ENCODE results near the gene TRIM17.

The TRIM17 gene

GRCh38 chr1:228379666-228380065, 37.0 kb downstream of the TRIM17 start:
- no peaks in the 10 kb centered on the region for H3K36me3 ChIP-seq (ENCODE audit: insufficient read depth, insufficient read length, low read length)
- peak overlapping the region; percentile 48 for H3K4me3 ChIP-seq (ENCODE audit: insufficient read length, low read depth)
- peak overlapping the region; percentile 88 for H3K9ac ChIP-seq (ENCODE audit: insufficient read length, low read depth)
- H3K9me3 ChIP-seq (ENCODE audit: insufficient read depth, low read length) = no peaks in the 10 kb centered on the region
- TF ChIP-seq SUZ12 (IDR thresholded peaks at IDR 0.05; ENCODE audit: extremely low read depth, insufficient read depth, insufficient read length) (no peak), ZNF274 (IDR thresholded peaks at IDR 0.05; ENCODE audit: low read depth, low read length) (no peak)
- peaks cover 22% of the 10 kb centered on the region for H3K4me1 ChIP-seq (ENCODE audit: insufficient read depth, insufficient read length)
- DNase-seq (ENCODE audit: low read depth, low spot score) = no peak
- peaks cover 35% of the 10 kb centered on the region for H3K27me3 ChIP-seq (ENCODE audit: insufficient read depth, insufficient read length)

DNA sequence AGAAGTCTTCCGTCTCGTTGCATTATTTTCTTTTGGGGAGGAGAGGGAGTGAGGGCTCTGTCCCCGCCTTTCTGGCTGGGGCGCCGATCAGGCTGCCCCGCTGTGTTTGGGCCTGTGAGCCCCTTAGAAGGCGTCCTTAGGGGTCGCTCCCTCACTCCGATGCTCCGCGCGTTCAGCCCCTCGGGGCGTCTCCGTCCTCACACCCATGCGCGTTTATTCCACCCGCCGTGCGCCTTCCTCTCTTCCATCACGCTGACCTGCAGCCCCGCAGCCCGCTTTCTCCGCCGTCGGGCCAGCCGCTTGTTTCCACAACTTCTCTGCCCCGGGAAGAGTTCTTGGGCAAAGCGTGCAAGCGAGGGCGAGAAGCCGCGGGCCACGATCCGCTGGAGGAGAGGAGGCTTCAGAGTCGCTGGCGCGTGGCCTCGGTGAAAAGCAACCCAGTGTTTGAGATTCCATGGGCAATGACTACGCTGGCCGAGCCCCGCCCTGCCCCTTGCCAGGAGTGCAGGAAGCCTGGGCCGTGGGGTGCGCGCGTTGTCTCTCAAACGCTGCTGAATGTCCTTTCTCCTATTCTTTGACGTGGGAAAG, 37.7 kb downstream of the TRIM17 start:
- Histone ChIP-seq H3K27me3 (ENCODE audit: insufficient read depth, insufficient read length) (peaks cover 35% of the 10 kb centered on the region), H3K9ac (ENCODE audit: insufficient read length, low read depth) (peak overlapping the region; percentile 88), H3K4me3 (ENCODE audit: insufficient read length, low read depth) (peak overlapping the region; percentile 48), H3K4me1 (ENCODE audit: insufficient read depth, insufficient read length) (peaks cover 24% of the 10 kb centered on the region), H3K36me3 (ENCODE audit: insufficient read depth, insufficient read length, low read length) (no peaks in the 10 kb centered on the region), H3K9me3 (ENCODE audit: insufficient read depth, low read length) (no peaks in the 10 kb centered on the region)
- DNase-seq (ENCODE audit: low read depth, low spot score) = no peak
- no peak for TF ChIP-seq ZNF274 (IDR thresholded peaks at IDR 0.05; ENCODE audit: low read depth, low read length)
- TF ChIP-seq YY1 (IDR thresholded peaks at IDR 0.05; ENCODE audit: insufficient read depth, insufficient read length) = no peak
- peak; percentile 26 for TF ChIP-seq SUZ12 (IDR thresholded peaks at IDR 0.05; ENCODE audit: extremely low read depth, insufficient read depth, insufficient read length)

DNA sequence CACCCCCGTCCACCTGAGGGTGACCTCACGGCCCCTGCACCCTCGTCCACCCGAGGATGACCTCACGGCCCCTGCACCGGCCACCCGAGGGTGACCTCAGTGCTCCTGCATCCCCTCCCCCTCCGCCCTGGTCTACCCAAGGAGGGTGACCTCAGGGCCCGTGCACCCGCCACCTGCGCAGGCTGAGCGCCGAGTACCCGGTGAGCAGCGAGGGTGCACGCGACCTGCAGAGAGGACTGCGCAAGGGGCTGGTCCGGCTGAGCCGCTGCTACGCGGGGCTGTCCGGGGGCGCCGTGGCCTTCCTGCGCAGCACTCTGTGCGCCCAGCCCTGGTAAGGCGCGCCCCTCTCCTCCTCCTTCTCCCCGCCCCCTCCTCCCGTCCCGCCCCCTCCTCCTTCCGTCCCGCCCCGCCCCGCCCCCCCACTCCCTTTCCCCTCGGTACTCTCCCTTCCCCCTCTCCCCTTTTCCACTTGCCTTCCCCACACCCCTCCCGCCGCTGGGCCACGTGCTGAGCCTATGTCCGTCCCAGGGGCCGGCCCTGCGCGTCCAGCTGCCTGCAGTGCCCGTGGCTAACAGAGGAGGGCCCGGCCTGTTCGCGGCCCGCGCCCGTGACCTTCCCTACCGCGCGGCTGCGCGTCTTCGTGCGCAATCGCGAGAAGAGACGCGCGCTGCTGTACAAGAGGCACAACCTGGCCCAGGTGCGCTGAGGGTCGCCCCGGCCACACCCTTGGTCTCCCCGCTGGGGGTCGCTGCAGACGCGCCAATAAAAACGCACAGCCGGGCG, 38.4 kb downstream of the TRIM17 start:
- peak overlapping the region; percentile 88 for H3K9ac ChIP-seq (ENCODE audit: insufficient read length, low read depth)
- DNase-seq (ENCODE audit: low read depth, low spot score) = peak; percentile 83
- no peaks in the 10 kb centered on the region for H3K36me3 ChIP-seq (ENCODE audit: insufficient read depth, insufficient read length, low read length)
- peaks cover 25% of the 10 kb centered on the region for H3K4me1 ChIP-seq (ENCODE audit: insufficient read depth, insufficient read length)
- peak overlapping the region; percentile 53 for H3K4me3 ChIP-seq (ENCODE audit: insufficient read length, low read depth)
- H3K9me3 ChIP-seq (ENCODE audit: insufficient read depth, low read length) = no peaks in the 10 kb centered on the region
- TF ChIP-seq SUZ12 (IDR thresholded peaks at IDR 0.05; ENCODE audit: extremely low read depth, insufficient read depth, insufficient read length) (no peak), ZNF274 (IDR thresholded peaks at IDR 0.05; ENCODE audit: low read depth, low read length) (no peak), YY1 (IDR thresholded peaks at IDR 0.05; ENCODE audit: insufficient read depth, insufficient read length) (no peak)
- H3K27me3 ChIP-seq (ENCODE audit: insufficient read depth, insufficient read length) = peaks cover 33% of the 10 kb centered on the region

- DNase-seq (ENCODE audit: low read depth, low spot score) = no peak
- peaks cover 33% of the 10 kb centered on the region for H3K27me3 ChIP-seq (ENCODE audit: insufficient read depth, insufficient read length)
- H3K4me3 ChIP-seq (ENCODE audit: insufficient read length, low read depth) = peak overlapping the region; percentile 53
- no peaks in the 10 kb centered on the region for H3K9me3 ChIP-seq (ENCODE audit: insufficient read depth, low read length)
- H3K9ac ChIP-seq (ENCODE audit: insufficient read length, low read depth) = peak overlapping the region; percentile 82
- no peaks in the 10 kb centered on the region for H3K36me3 ChIP-seq (ENCODE audit: insufficient read depth, insufficient read length, low read length)
- TF ChIP-seq SUZ12 (IDR thresholded peaks at IDR 0.05; ENCODE audit: extremely low read depth, insufficient read depth, insufficient read length) = no peak
- TF ChIP-seq ZNF274 (IDR thresholded peaks at IDR 0.05; ENCODE audit: low read depth, low read length) = no peak
- no peak for TF ChIP-seq YY1 (IDR thresholded peaks at IDR 0.05; ENCODE audit: insufficient read depth, insufficient read length)
- peaks cover 25% of the 10 kb centered on the region for H3K4me1 ChIP-seq (ENCODE audit: insufficient read depth, insufficient read length)
Measured at GRCh38 chr1:228377664-228378089, 39.0 kb downstream of the TRIM17 start.

DNA sequence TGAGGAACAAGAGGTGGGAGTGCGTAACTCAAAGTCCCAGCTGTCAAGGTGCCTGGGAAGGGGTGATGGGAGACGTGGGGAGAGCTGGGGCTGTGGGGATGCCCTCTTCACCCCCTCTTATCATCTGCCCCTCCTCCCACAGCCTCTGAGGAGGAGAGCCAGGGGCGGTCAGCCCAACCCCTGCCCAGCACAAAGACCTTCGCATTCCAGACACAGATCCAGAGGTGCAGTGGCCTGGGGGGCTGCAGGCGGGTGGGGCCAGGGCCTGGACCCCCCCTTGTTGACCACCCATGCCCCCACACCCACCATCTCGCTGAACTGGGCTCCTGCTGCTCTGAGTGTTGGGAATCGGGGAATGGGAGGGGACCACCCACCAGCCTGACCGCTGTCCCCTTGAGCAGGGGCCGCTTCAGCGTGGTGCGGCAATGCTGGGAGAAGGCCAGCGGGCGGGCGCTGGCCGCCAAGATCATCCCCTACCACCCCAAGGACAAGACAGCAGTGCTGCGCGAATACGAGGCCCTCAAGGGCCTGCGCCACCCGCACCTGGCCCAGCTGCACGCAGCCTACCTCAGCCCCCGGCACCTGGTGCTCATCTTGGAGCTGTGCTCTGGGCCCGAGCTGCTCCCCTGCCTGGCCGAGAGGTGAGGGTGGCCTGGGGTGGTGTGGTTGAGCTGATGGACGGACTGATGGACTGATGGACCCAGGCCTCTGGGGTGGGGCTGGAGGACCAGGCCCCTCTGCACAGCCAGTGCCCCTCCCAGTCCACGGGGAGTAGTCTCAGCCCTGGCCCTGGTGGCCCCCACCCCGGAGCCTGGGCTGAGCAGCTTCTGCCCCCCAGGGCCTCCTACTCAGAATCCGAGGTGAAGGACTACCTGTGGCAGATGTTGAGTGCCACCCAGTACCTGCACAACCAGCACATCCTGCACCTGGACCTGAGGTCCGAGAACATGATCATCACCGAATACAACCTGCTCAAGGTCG, 39.7 kb downstream of the TRIM17 start:
- no peaks in the 10 kb centered on the region for H3K36me3 ChIP-seq (ENCODE audit: insufficient read depth, insufficient read length, low read length)
- H3K27me3 ChIP-seq (ENCODE audit: insufficient read depth, insufficient read length) = peaks cover 33% of the 10 kb centered on the region
- TF ChIP-seq SUZ12 (IDR thresholded peaks at IDR 0.05; ENCODE audit: extremely low read depth, insufficient read depth, insufficient read length) (no peak), YY1 (IDR thresholded peaks at IDR 0.05; ENCODE audit: insufficient read depth, insufficient read length) (no peak), ZNF274 (IDR thresholded peaks at IDR 0.05; ENCODE audit: low read depth, low read length) (no peak)
- no peak overlapping the region for H3K9ac ChIP-seq (ENCODE audit: insufficient read length, low read depth)
- H3K9me3 ChIP-seq (ENCODE audit: insufficient read depth, low read length) = no peaks in the 10 kb centered on the region
- H3K4me3 ChIP-seq (ENCODE audit: insufficient read length, low read depth) = peak overlapping the region; percentile 53
- H3K4me1 ChIP-seq (ENCODE audit: insufficient read depth, insufficient read length) = peaks cover 25% of the 10 kb centered on the region
- DNase-seq (ENCODE audit: low read depth, low spot score) = no peak

DNA sequence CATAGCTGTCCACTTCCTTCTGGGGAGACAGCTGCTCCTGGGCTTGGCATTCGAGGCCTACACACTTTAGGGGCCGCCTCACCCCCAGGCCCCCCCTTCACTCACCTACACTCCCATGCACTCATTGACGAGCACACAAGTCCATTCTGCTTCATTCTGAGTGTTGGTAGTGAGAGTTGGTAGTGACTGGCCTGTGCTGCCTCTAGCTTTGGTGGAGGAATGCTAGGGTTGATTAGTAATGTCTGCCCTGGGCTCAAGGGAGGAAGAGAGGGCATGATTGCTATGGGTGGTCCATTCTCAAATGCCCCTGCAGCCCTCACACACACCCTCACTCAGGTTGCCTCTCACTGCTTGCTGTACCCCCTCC, 40.4 kb downstream of the TRIM17 start:
- TF ChIP-seq YY1 (IDR thresholded peaks at IDR 0.05; ENCODE audit: insufficient read depth, insufficient read length) (no peak), SUZ12 (IDR thresholded peaks at IDR 0.05; ENCODE audit: extremely low read depth, insufficient read depth, insufficient read length) (no peak), ZNF274 (IDR thresholded peaks at IDR 0.05; ENCODE audit: low read depth, low read length) (no peak)
- Histone ChIP-seq H3K27me3 (ENCODE audit: insufficient read depth, insufficient read length) (peaks cover 29% of the 10 kb centered on the region), H3K9ac (ENCODE audit: insufficient read length, low read depth) (no peak overlapping the region), H3K4me3 (ENCODE audit: insufficient read length, low read depth) (no peak overlapping the region), H3K36me3 (ENCODE audit: insufficient read depth, insufficient read length, low read length) (no peaks in the 10 kb centered on the region), H3K9me3 (ENCODE audit: insufficient read depth, low read length) (no peaks in the 10 kb centered on the region), H3K4me1 (ENCODE audit: insufficient read depth, insufficient read length) (peaks cover 25% of the 10 kb centered on the region)
- DNase-seq (ENCODE audit: low read depth, low spot score) = no peak
